Stomach (tissue), 9 donors: ENCODE data around the gene PLPP1. TPM values are rescaled to one million over a fixed set of nuclear protein-coding genes. Genes with fewer than 3 reads are reported as not detected.
A peak's percentile ranks its signal among the peaks of the same experiment; 100 is the strongest.

Experiments
- DNase-seq, 2 donors: peaks; one replicate each; pipeline versions ENCODE4 v3.0.0 to v3.0.0-alpha.2; 2013 to 2019
- H3K27ac ChIP-seq, 5 donors: fragments of 200-600 bp in 4 of 5; sonication (generic) in 4 of 5; one replicate each; pipeline ENCODE4 v1.5.1; 2013 to 2019; ENCODE audit warnings: mild to moderate bottlenecking in 1 of 5, moderate library complexity in 1 of 5
- H3K27me3 ChIP-seq, 3 donors: fragments of 200-600 bp; sonication (generic); one replicate each; pipeline ENCODE4 v1.5.1; 2017 to 2019; ENCODE audit warnings: mixed run types in 1 of 3
- H3K36me3 ChIP-seq, 4 donors: fragments of 200-600 bp; sonication (generic); 1 replicate in 3 of 4; 2 replicates in 1 of 4; pipeline ENCODE4 v1.5.1; 2016 to 2019
- H3K4me1 ChIP-seq, 4 donors: fragments of 200-600 bp; sonication (generic); one replicate each; pipeline ENCODE4 v1.5.1; 2016 to 2019
- H3K4me3 ChIP-seq, 4 donors: fragments of 200-600 bp; sonication (generic) in 3 of 4; one replicate each; pipeline ENCODE4 v1.5.1; 2016 to 2019; ENCODE audit warnings: mild to moderate bottlenecking in 1 of 4
- H3K9me3 ChIP-seq, 4 donors: fragments of 200-600 bp; sonication (generic); one replicate each; pipeline ENCODE4 v1.5.1; 2016 to 2019
- CTCF ChIP-seq, 7 experiments: fragments of 450-650 bp in 4 of 7; fragments of 200-600 bp in 3 of 7; sonication (generic) in 3 of 7; IDR thresholded peaks; one replicate each; pipeline ENCODE4 v1.5.1; 2016 to 2019; ENCODE audit warnings: antibody characterized with exemption in 7 of 7, control low read depth in 2 of 7, mild to moderate bottlenecking in 1 of 7
- EP300 ChIP-seq: sonication (generic); formaldehyde crosslinking; IDR thresholded peaks from one replicate; pipeline ENCODE4 v1.6.1; 2017; ENCODE audit warnings: antibody characterized with exemption
- POLR2A ChIP-seq, 4 donors: fragments of 450-650 bp; IDR thresholded peaks; one replicate each; pipeline ENCODE4 v1.6.1; 2016; ENCODE audit warnings: antibody characterized with exemption in 4 of 4, control low read depth in 2 of 4, mild to moderate bottlenecking in 1 of 4, moderate library complexity in 1 of 4
- POLR2AphosphoS5 ChIP-seq, 3 donors: sonication (generic); formaldehyde crosslinking; IDR thresholded peaks; one replicate each; pipeline ENCODE4 v1.6.1; 2016; ENCODE audit warnings: antibody characterized with exemption in 3 of 3
- WGBS, 5 donors: extraction: QIAGEN DNeasy Blood & Tissue Kit in 3 of 5; methylation state at CpG; one replicate each; pipeline versions ENCODE4 v1.1.5 to v1.1.7; 2013 to 2018; 5-methylcytosine and 5-hydroxymethylcytosine counted together
- intact Hi-C: fragments of 100-400 bp; cut with DNase I; formaldehyde crosslinking; loops from one replicate; pipeline ENCODE4 v1.15.1; 2023; ENCODE audit warnings: low total_unique reads
- polyA plus RNA-seq, 3 donors: library from polyadenylated mRNA; stranded (reverse); fragments of 200-250 nt; gene quantifications; one replicate each; pipeline ENCODE4 v1.2.3, GENCODE V29; 2013
- total RNA-seq, 5 donors: library from RNA; depleted of rRNA; stranded (reverse); fragments of >200 nt; gene quantifications; one replicate each; pipeline versions ENCODE4 v1.1.0 to v1.2.3, GENCODE V29; 2014 to 2016
- donor health status: healthy with polysubstance abuse.
- donor health status: Bipolar disorder and iron deficiency.
- donor health status: healthy.

The PLPP1 gene
- total and polyA plus RNA-seq, 8 donors: 29.5 to 592 (median 79.8) TPM

DNA sequence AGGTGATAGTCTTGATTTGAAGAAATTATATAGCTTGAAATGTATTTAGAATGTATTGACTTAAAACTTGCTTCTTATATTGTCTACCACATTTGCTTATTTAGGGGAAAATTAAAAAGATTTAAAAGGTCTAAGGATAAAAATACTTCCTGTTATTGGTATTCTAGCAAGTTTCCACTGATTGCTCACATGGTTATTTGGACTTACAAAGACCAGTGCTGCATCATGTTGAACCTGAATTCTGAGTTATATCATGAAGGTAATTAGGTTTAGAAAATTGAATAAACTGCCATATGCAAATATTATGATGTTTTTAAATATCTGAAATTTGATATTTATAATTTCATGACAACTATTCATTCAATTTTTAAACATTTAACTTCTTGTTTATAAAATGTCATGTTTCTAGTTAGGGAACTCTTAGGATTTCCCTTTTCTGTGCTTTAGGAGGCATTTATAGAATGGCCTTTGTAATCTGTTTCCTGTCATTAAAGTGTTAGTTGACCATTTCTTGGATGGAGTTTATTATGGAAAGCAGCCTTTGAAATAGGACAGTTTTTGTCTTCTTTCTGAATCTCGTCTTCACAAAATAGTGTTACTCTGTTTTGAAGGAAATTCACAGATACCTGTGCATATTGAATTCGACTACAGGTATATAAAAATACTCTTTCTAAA is 141.1 kb downstream of the PLPP1 start:
- intact Hi-C loops: no loop called here
- H3K36me3 ChIP-seq: peaks cover 7 to 63% (median 57%) of the 10 kb centered on the region in 4 donors
- TF ChIP-seq POLR2AphosphoS5 (IDR thresholded peaks at IDR 0.05) (no peak), POLR2A (IDR thresholded peaks at IDR 0.05) (no peak), CTCF (IDR thresholded peaks at IDR 0.05) (no peak), EP300 (no peak)
- 35 to 47% (median 45%) methylated on average over 2 of the region's 2 CpGs for WGBS, 5 donors
- peaks cover 0 to 9% (median 0%) of the 10 kb centered on the region in 4 donors for H3K9me3 ChIP-seq
- H3K27ac ChIP-seq: no peak overlapping the region
- no peaks in the 10 kb centered on the region for H3K27me3 ChIP-seq
- H3K4me1 ChIP-seq: peaks cover 0 to 12% (median 7%) of the 10 kb centered on the region in 4 donors
- no peak overlapping the region for H3K4me3 ChIP-seq
- DNase-seq: no peak

DNA sequence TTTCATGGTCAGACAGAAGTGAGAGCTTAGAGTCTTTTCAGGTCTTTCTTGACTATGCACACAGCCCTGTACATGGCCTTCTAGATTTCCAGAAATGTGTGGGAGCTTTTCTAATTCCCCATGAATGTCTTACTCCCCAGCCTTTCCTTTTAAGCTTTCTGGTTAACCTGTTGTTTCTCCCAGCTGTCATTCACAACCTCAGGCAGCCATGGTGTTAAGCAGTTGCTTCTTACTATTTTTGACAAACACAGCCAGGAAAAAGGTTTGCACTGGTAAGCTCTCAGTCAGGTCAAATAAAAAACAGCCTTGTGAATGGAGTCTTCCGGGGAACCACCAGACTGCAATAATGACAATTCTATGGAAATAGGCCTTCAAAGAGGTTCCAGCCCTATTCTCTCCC is 142.1 kb downstream of the PLPP1 start:
- no peak overlapping the region for H3K27ac ChIP-seq
- H3K9me3 ChIP-seq: peaks cover 0 to 9% (median 0%) of the 10 kb centered on the region in 4 donors
- 95 to 100% (median 100%) methylated on average over 1 of the region's 1 CpG for WGBS, 5 donors
- no peak for DNase-seq
- peaks cover 7 to 67% (median 59%) of the 10 kb centered on the region in 4 donors for H3K36me3 ChIP-seq
- H3K4me1 ChIP-seq: peaks cover 0 to 12% (median 7%) of the 10 kb centered on the region in 4 donors
- TF ChIP-seq POLR2AphosphoS5 (IDR thresholded peaks at IDR 0.05) (no peak), POLR2A (IDR thresholded peaks at IDR 0.05) (no peak), CTCF (IDR thresholded peaks at IDR 0.05) (no peak), EP300 (no peak)
- intact Hi-C loops: no loop called here
- no peaks in the 10 kb centered on the region for H3K27me3 ChIP-seq
- no peak overlapping the region for H3K4me3 ChIP-seq

DNA sequence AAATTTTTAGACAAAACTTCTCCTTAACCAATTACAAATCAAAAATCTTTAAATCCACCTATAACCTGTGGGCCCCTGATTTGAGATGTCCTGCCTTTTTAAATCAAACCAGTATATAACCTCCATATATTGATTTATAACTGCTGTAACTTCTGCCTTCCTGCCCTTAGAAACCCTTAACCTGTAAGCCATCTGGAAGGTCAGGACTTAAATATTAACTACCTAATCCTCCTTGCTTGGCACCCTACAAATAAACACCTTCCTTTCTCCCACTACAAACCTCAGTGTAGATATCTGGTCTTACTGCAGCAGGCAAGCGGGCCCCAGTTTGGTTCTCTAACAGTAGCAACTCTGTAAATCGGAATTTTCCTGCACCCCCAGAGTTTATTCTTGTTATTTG is 143.1 kb downstream of the PLPP1 start:
- peaks cover 0 to 9% (median 0%) of the 10 kb centered on the region in 4 donors for H3K9me3 ChIP-seq
- H3K4me1 ChIP-seq: peaks cover 0 to 12% (median 7%) of the 10 kb centered on the region in 4 donors
- no peak overlapping the region for H3K27ac ChIP-seq
- 85 to 98% (median 90%) methylated on average over 2 of the region's 2 CpGs for WGBS, 5 donors
- H3K4me3 ChIP-seq: no peak overlapping the region
- peaks cover 7 to 67% (median 60%) of the 10 kb centered on the region in 4 donors for H3K36me3 ChIP-seq
- no peaks in the 10 kb centered on the region for H3K27me3 ChIP-seq
- DNase-seq: peak in 1 of 2 donors; percentile 9
- TF ChIP-seq POLR2AphosphoS5 (IDR thresholded peaks at IDR 0.05) (no peak), EP300 (no peak), CTCF (IDR thresholded peaks at IDR 0.05) (no peak), POLR2A (IDR thresholded peaks at IDR 0.05) (no peak)
- intact Hi-C loops: no loop called here

DNA sequence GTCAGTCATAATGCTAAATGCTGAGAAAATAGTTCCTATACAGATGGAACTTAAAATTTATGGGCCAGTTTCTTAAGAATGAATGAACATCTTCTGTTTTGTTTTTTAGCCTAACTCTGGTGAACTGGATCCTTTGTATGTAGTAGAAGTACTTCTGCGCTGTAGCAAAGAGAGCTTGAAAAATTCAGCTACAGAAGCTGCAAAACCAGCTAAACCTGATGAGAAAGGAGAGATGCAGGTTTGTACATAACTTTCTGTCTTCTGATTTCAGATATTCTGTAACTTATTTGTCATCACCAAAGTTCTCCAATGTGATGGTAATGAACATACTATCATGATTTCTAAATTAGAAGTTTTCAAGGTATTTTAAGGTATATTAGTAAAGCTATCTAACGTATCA is 146.9 kb downstream of the PLPP1 start:
- TF ChIP-seq CTCF (IDR thresholded peaks at IDR 0.05) (no peak), EP300 (no peak), POLR2AphosphoS5 (IDR thresholded peaks at IDR 0.05) (no peak), POLR2A (IDR thresholded peaks at IDR 0.05) (no peak)

More for the DNA sequence above, 146.9 kb downstream of the PLPP1 start:
- DNase-seq: peak in 1 of 2 donors; percentile 44
- intact Hi-C loops: no loop called here
- H3K27me3 ChIP-seq: no peaks in the 10 kb centered on the region
- 85 to 97% (median 93%) methylated on average over 2 of the region's 2 CpGs for WGBS, 5 donors
- H3K4me1 ChIP-seq: peaks cover 0 to 12% (median 7%) of the 10 kb centered on the region in 4 donors
- no peak overlapping the region for H3K4me3 ChIP-seq
- H3K27ac ChIP-seq: no peak overlapping the region
- peaks cover 4 to 78% (median 62%) of the 10 kb centered on the region in 4 donors for H3K36me3 ChIP-seq
- H3K9me3 ChIP-seq: peaks cover 1 to 19% (median 9%) of the 10 kb centered on the region in 4 donors
